SKM-1 treated with dmso at 0.1 percent for 144 hours (cell line): ENCODE measurements around the gene SLC66A2.
"Not testable (repeated sequence)": the region's sequence is repeated elsewhere in the genome, so short reads cannot be mapped to it uniquely, and the experiment has no call there.

Experiments used
- DNase-seq: peaks from one replicate; lab custom pipeline; 2025; ENCODE audit not compliant: unreplicated experiment; lab: John Stamatoyannopoulos, UW

Gene SLC66A2

GRCh38 chr18:79971211-79971952 lies 19.9 kb upstream of the SLC66A2 start:
- no peak for DNase-seq

DNA sequence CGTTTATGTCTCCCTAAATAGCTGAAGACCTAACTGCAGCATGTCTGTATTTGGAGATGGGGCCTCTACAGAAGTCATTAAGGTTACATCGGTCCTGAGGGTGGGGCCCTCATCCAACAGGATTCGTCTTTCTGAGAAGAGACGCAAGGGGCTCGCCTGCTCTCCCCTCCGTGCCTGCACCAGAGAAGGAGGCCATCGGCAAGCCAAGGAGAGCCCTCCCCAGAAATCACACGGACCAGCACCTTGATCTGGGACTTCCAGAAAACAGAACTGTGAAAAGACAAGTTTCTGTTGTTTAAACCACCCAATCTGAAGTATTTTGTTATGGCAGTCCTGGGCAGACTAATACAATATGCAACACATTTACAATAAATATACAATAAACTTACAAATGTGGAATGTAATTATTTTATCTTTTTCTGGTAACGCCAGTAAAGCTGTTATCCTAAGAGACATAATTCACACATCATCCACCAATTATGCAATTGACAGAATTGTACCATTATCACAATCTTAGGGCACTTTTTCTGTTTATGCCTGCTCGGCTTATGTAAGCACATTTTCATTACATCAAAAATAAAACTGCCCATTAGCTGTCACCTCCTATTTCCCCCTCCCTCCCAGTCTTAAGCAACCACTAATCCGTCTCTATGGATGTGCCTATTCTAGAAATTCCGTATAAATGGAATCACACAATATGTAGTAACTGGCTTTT lies 19.1 kb upstream of the SLC66A2 start:
- no peak for DNase-seq

DNA sequence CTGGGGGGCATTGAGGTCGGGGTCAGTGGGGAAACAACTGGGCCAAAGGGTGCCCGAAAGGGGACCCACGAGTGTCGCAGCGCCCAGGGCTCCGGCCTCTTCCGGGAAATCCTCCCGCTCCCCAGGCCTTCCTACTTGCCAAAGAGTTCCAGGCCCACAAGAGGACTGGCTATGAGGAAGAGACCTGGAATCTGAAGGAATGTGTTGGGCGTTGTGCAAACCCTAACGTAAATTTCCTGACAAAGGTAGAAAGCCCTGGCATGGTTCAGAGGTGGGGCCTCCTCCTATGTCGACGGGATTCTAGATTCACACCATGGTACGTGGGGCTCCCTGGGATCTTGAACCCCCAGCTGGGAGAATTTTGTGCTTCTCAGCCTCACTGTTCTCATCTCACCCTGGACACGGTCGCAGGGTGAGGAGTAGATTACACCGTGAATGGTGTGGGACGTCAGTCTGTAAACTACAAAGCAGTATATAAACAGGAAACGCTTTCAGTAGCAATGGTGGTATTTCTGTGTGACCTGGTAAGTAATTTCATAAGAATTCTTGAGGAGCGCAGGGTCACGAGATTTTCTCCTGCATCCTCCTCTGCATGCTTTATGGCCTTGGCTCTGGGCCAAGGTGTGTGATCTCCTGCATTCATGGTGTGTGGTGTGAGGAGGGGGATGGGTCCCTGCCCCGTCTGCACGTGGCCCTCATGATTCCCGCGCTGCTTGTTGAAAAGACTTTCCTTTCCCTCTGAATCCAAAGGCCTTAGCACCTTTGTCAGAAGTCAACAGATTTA lies 13.9 kb upstream of the SLC66A2 start:
- DNase-seq: no peak

DNA sequence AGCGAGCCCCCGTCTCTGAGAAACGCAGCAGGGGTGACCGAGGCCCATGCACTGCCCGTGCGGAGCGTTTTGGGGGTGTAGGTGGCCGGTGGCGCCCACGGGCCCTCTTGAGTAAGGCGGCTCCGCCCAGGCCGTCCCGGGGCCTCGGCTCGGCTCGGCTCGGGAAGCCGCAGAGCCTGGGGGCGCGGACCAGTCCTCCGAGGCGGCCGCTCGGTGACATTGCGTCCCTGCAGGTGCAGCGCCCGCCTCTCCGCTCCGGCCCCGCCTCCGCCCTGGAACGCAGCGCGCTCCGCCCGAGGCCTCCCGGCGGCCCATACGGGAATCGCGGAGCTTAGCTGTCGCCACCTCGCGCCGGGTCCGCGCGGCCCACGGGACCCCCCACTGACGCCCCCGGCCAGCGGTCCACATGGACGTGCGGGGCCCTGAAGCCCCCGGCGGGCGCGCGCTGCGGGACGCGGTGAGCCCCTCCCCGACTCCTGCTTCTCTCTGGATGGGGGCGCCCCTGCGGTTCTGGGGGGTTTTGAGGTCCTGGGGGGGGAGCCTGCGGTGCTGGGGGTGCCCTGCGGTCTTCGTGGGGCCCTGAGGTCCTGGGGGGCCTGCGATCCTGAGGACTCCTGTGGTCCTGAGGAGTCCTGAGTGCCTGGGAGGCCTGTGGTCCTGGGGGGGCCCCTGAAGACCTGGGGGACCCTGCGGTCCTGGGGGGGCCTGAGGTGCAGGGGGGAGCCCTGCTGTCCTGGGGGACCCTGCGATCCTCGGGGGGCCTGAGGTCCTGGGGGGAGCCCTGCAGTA lies 13.1 kb upstream of the SLC66A2 start, which contains the start of gene HSBP1L1:
Gene HSBP1L1, plus strand, starts transcription at position 314 of the 789 bp plus-strand sequence. Its CDS starts 93 bp downstream, at position 407.
- no peak for DNase-seq

DNA sequence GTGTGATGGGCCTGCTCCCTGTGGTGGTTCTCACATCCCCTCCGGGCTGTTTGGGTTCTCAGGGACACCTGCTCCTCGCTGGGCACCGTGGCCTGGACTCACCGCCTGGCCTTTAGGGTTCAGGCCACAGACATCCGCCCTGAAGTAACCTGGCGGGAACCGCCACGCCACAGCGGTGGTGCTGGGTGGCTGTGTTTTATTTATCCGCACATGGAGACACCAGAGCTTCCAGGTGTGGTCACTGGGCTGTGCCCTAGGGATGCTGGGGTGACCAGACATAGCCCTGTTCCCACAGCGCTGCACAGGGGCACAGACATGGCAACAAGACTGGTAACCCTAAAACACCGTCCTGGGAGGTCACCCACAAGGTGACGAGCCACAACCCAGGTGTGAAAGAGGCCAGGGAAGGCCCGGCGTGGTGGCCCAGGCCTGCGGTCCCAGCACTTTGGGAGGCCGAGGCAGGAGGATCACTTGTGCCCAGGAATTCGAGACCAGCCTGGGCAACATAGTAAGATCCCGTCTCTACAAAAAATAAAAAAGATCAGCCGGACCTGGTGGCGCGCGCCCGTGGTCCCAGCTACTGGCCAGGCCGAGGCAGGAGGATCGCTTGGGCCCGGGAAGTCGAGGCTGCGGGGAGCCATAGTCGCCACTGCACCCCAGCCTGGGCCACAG lies 12.3 kb upstream of the SLC66A2 start:
- DNase-seq: no peak

DNA sequence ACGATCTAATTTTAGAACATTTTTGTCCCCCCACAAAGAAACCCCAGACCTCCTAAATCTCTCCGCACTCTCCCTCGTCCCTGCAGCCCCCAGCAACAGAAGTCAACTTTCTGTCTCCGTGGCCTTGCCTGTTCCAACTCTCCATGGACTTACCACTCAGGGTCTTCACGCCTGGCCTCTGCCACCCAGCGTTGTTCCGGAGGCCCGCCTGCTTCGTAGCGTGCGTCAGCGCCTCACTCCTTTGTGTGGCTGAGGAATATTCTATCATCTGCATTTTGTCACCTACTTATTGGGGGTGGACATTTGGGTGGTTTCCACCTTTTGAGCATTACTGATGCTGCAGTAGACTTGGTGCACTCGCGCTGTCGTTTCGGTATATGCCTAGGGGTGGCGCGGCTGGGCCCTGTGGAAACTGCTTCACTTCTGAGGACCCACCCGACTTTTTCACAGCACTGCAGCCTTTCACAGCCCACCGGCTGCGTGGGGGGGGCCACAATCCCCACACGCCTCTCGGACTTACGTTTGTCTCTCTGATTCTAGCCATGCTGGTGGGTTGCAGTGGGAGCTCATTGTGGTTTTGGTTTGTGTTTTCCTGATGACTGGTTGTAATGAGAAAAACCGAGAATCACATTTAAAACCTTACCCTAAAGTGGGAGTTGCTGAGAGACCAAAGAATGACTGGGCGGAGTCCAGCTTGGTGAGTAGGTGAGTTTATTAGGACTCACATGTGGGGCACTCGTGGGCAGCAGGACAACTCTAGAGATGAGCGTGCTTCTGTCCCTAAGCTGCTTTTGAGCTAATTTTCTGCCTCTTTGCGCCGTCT lies 11.6 kb upstream of the SLC66A2 start:
- DNase-seq: no peak

GRCh38 chr18:79962311-79962710 lies 10.9 kb upstream of the SLC66A2 start:
- DNase-seq: no peak

DNA sequence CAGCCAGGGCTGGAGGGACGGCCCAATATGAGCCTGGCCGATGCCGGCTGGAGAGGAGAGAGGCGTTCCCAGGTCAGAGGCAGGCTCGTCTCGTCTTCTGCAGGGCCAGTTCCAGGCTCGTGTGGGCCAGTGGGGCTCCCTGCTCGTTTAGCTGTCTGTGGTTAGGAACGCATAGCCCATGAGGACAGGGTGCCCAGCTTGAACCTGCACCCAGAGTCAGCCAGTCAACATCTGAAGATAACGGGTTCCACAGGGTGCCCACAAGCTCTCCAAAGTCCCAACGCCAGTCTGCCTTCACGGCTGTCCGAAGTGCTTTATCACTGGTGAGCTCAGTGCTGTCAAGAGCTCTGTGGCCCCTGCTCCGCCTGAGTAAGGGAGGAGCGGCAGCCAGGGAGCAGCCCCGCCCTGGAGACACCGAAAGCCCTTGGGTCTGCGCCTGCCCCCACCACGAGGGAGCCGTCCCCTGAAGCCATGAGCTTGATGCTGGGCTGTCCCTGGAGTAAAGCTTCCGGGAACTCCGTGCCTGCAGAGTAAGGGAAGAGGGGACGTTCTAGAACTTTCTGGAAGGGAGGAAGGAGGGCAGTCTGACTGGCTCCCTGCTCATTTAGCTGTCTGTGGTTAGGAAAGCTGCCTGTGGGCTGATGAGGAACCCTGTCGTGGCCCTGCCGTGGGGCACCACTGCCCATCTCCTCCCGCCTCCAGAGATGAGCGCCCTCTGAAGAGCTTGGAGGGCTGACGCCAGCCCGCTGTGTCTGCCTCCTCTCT lies 10.3 kb upstream of the SLC66A2 start:
- DNase-seq: no peak

- DNase-seq: no peak
Observed at GRCh38 chr18:79960921-79961526, 9.6 kb upstream of the SLC66A2 start.

DNA sequence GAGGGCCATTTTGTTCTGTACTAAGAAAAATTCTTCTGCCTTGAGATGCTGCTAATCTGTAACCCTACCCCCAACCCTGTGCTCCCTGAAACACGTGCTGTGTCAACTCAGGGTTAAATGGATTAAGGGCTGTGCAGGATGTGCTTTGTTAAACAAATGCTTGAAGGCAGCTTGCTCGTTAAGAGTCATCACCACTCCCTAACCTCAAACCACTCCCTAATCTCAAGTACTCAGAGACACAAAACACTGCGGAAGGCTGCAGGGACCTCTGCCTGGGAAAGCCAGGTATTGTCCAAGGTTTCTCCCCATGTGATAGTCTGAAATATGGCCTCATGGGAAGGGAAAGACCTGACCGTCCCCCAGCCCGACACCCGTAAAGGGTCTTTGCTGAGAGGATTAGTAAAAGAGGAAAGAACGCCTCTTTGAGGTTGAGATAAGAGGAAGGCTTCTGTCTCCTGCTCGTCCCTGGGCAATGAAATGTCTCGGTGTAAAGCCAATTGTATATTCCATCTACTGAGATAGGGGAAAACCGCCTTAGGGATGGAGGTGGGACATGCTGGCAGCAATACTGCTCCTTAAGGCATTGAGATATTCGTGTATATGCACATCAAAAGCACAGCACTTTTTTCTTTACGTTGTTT lies 8.8 kb upstream of the SLC66A2 start:
- DNase-seq: not testable (repeated sequence)

GRCh38 chr18:79958981-79959380 lies 7.5 kb upstream of the SLC66A2 start:
- DNase-seq: no peak

DNA sequence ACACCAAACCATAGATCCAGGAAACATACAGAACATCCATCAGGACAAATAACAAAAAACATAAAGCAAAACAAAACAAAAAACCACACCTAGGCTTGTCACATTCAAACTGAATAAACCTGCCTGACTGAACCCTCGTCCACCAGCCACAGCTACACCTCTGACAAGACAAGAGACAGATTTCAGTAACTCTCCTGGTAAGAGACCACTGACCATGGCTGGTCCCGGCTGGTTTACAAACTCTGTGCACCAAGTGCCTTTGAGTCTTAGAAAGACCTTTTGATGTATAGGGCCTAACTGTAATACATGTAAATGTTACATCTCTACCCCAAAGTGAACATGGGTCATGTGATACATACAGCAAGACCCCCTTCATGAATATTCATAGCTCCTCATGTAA lies 4.8 kb upstream of the SLC66A2 start:
- DNase-seq: no peak

DNA sequence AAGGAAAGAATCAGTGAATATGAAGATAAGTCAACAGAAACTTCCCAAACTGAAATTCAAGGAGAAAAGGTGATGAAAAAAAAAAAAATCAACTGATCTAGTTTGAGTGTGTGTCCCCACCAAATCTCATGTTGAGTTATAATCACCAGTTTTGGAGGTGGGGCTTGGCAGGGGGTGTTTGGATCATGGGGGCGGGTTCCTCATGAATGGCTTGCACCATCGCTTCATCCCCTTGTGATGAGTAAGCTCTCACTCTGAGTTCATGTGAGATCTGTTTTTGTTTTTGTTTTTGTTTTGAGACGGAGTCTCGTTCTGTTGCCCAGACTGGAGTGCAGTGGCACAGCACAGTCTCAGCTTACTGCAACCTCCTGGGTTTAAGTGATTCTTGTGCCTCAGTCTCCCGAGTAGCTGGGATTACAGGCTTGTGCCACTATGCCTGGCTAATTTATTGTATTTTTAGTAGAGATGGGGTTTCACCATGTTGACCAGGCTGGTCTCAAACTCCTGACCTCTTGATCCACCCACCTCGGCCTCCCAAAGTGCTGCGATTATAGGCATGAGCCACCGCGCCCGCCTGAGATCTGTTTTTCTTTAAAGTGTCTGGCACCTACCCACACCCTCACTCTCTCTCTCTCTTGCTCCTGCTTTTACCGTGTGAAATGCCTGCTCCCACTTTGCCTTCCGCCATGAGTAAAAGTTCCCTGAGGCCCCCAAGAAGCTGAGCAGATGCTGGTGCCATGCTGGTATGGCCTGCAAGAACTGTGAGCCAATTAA lies 4.0 kb upstream of the SLC66A2 start:
- no peak for DNase-seq

- DNase-seq: no peak
Observed at GRCh38 chr18:79954791-79955190, 3.3 kb upstream of the SLC66A2 start.

DNA sequence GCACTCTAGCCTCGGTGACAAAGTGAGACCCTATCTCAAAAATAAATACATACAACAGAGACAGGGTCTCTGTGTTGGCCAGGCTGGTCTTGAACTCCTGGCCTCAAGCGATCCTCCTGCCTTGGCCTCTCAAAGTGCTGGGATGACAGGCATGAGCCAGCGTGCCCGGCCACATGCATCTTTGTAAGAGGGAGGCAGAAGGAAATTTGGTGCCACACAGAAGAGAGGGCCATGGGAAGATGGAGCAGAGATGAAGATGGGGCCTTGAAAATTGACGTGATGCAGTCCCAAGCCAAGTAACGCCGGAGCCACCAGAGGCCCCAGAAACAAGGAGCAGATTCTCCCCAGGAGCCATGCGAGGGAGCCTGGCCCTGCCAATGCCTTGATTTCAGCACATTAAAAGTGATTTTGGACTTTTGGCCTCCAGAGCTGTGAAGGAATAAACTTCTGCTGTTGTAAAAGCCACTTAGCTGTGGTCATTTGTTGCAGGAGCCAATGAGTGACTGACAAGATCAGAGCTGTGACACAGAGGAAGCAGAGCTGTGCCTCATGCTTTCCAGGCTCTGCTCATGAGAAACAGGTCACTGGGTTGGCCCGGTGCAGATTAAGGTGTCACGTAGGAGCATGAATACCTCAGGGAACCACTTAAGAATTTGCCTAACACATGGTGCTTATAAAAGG lies 2.7 kb upstream of the SLC66A2 start:
- no peak for DNase-seq

GRCh38 chr18:79952996-79953559 lies 1.6 kb upstream of the SLC66A2 start:
- no peak for DNase-seq
